K562 (cell line): ENCODE results near the gene PUSL1. TPM values are rescaled to one million over a fixed set of nuclear protein-coding genes. Genes with fewer than 3 reads are reported as not detected.

Experiments used
- ATAC-seq: fragments of 200-7000 bp; cut with Tn5 transposase; 3 replicates; pipeline ENCODE4 v1.9.1; 2020; ENCODE audit warnings: moderate library complexity
- BruUV-seq: library from RNA; stranded (reverse); fragments of 400-500 nt; replicated peaks from 2 replicates; lab custom pipeline; 2021; lab: Mats Ljungman, UMichigan
- CTCF ChIA-PET: fragments of 300-600 bp; formaldehyde crosslinking; extraction: SDS; loops from one replicate; lab custom pipeline; 2021; ENCODE audit warnings: low intra/inter-chr PET ratio; lab: Yijun Ruan, JAX
- POLR2A ChIA-PET: fragments of 300-600, 350-650 bp; sonication (Branson Sonifier 250); formaldehyde crosslinking; extraction: SDS; loops from one replicate; lab custom pipeline; 2021; ENCODE audit warnings: antibody characterized with exemption, inconsistent platforms; lab: Yijun Ruan, JAX
- DNase-seq, 4 experiments: peaks; one replicate each; pipeline versions ENCODE4 v3.0.0 to v3.0.0-alpha.2; 2011 to 2018; ENCODE audit warnings: low spot score in 3 of 4, mixed read lengths in 3 of 4; ENCODE audit errors: extremely low read depth in 1 of 4
- FAIRE-seq: peaks from 2 replicates; lab custom pipeline; 2011; peaks lifted over from hg19 to GRCh38; lab: Jason Lieb, UNC
- H2AFZ ChIP-seq: 2 replicates; pipeline ENCODE4 v1.6.0; 2011; ENCODE audit warnings: low read depth, low read length, control low read depth, inconsistent platforms
- H3K27ac ChIP-seq: fragments of 200-600 bp; 3 replicates; pipeline ENCODE4 v1.8.0; 2011; ENCODE audit warnings: low read depth, mild to moderate bottlenecking, control low read depth, inconsistent platforms, low read length, moderate library complexity, mixed read lengths; ENCODE audit errors: extremely low read depth
- H3K27me3 ChIP-seq, 2 experiments: fragments of 300-600 bp in 1 of 2; 2 replicates in 1 of 2; 3 replicates in 1 of 2; pipeline versions ENCODE4 v1.6.0 to v1.8.0; 2011; ENCODE audit warnings: inconsistent platforms in 2 of 2, low read length in 2 of 2, mild to moderate bottlenecking in 1 of 2, mixed read lengths in 1 of 2, moderate library complexity in 1 of 2; ENCODE audit not compliant: control insufficient read depth in 2 of 2, insufficient read depth in 2 of 2
- H3K36me3 ChIP-seq: fragments of 300-600 bp; 3 replicates; pipeline ENCODE4 v1.8.0; 2011; ENCODE audit warnings: mild to moderate bottlenecking, low read length, inconsistent platforms; ENCODE audit not compliant: control insufficient read depth, insufficient read depth
- H3K4me1 ChIP-seq, 2 experiments: fragments of 200-600 bp in 1 of 2; replicated peaks in 1 of 2; 2 replicates in 1 of 2; 3 replicates in 1 of 2; pipeline versions ENCODE4 v1.5.1 to v1.8.0; 2011; ENCODE audit warnings: inconsistent platforms in 2 of 2, low read length in 2 of 2, mild to moderate bottlenecking in 1 of 2, mixed read lengths in 1 of 2, moderate library complexity in 1 of 2; ENCODE audit not compliant: control insufficient read depth in 2 of 2, insufficient read depth in 2 of 2
- H3K4me2 ChIP-seq: 2 replicates; pipeline ENCODE4 v1.6.1; 2011; ENCODE audit warnings: low read length, control low read depth, inconsistent platforms, mixed read lengths; ENCODE audit not compliant: insufficient read depth
- H3K4me3 ChIP-seq: fragments of 200-600 bp; sonication (generic), shearing (Covaris generic); 2 replicates; pipeline ENCODE4 v1.5.1; 2016; ENCODE audit warnings: control low read depth, inconsistent platforms
- H3K79me2 ChIP-seq: fragments of 200-600 bp; 3 replicates; pipeline ENCODE4 v1.8.0; 2011; ENCODE audit warnings: low read length, inconsistent platforms; ENCODE audit not compliant: control insufficient read depth, insufficient read depth
- H3K9ac ChIP-seq, 2 experiments: 2 replicates each; pipeline versions ENCODE4 v1.6.0 to v1.6.1; 2011; ENCODE audit warnings: low read depth in 2 of 2, low read length in 2 of 2, control low read depth in 1 of 2, inconsistent platforms in 1 of 2, mild to moderate bottlenecking in 1 of 2, mixed read lengths in 1 of 2; ENCODE audit not compliant: insufficient read depth in 1 of 2
- H3K9me1 ChIP-seq: one replicate; pipeline ENCODE4 v1.6.0; 2011; ENCODE audit warnings: inconsistent platforms, mild to moderate bottlenecking, low read length, moderate library complexity; ENCODE audit not compliant: control insufficient read depth, insufficient read depth
- H3K9me3 ChIP-seq: replicated peaks from 2 replicates; pipeline ENCODE4 v1.5.1; 2011; ENCODE audit warnings: low read depth, low read length, inconsistent platforms; ENCODE audit not compliant: control insufficient read depth, insufficient read depth
- H4K20me1 ChIP-seq: replicated peaks from 2 replicates; pipeline ENCODE4 v1.6.1; 2011; ENCODE audit warnings: low read length, inconsistent platforms, mixed read lengths; ENCODE audit not compliant: control insufficient read depth, insufficient read depth
- BRCA1 ChIP-seq, 2 experiments: fragments of 450-650 bp in 1 of 2; sonication (generic) in 1 of 2; formaldehyde crosslinking in 1 of 2; IDR thresholded peaks; 2 replicates each; pipeline versions ENCODE4 v1.5.0 to v1.6.1; 2017 to 2020; ENCODE audit warnings: mild to moderate bottlenecking in 1 of 2, missing genetic modification reagents in 1 of 2
- CBX5 ChIP-seq: IDR thresholded peaks from 2 replicates; pipeline ENCODE4 v1.6.1; 2014; ENCODE audit warnings: low read depth, borderline replicate concordance
- CHD4 ChIP-seq: fragments of 200-600 bp; sonication (generic); IDR thresholded peaks from 3 replicates; pipeline ENCODE4 v1.6.1; 2012; ENCODE audit warnings: low read depth, mild to moderate bottlenecking, mixed read lengths, low read length, inconsistent platforms; ENCODE audit not compliant: insufficient read depth, insufficient replicate concordance, poor library complexity, severe bottlenecking
- CREB1 ChIP-seq, 2 experiments: sonication (generic) in 1 of 2; formaldehyde crosslinking in 1 of 2; IDR thresholded peaks; 2 replicates each; pipeline versions ENCODE4 v1.6.1 to v1.8.0; 2012 to 2022; ENCODE audit warnings: inconsistent platforms in 1 of 2, mild to moderate bottlenecking in 1 of 2, missing genetic modification reagents in 1 of 2, moderate library complexity in 1 of 2
- FOXP1 ChIP-seq: sonication (generic); formaldehyde crosslinking; IDR thresholded peaks from 2 replicates; pipeline ENCODE4 v1.8.0; 2022; ENCODE audit warnings: mild to moderate bottlenecking, missing genetic modification reagents
- GABPB1 ChIP-seq: sonication (generic); formaldehyde crosslinking; IDR thresholded peaks from 2 replicates; pipeline ENCODE4 v1.8.0; 2022; ENCODE audit warnings: mild to moderate bottlenecking, missing genetic modification reagents
- IRF2 ChIP-seq: sonication (generic); formaldehyde crosslinking; IDR thresholded peaks from 2 replicates; pipeline ENCODE4 v1.8.1; 2022; ENCODE audit warnings: mild to moderate bottlenecking, missing genetic modification reagents
- KDM1A ChIP-seq, 2 experiments: fragments of 450-650 bp; IDR thresholded peaks; 2 replicates each; pipeline ENCODE4 v1.6.1; 2016; ENCODE audit warnings: mild to moderate bottlenecking in 2 of 2
- MAFF ChIP-seq: IDR thresholded peaks from 2 replicates; pipeline ENCODE4 v1.6.1; 2012; ENCODE audit warnings: low read length, improper control_type of control experiment
- MYBL2 ChIP-seq, 2 experiments: fragments of 450-650 bp in 1 of 2; sonication (generic) in 1 of 2; formaldehyde crosslinking in 1 of 2; IDR thresholded peaks; 2 replicates each; pipeline versions ENCODE4 v1.6.1 to v1.8.1; 2017 to 2022; ENCODE audit warnings: borderline replicate concordance in 1 of 2, inconsistent platforms in 1 of 2, low read depth in 1 of 2, mild to moderate bottlenecking in 1 of 2, missing genetic modification reagents in 1 of 2, moderate library complexity in 1 of 2
- NFE2 ChIP-seq: IDR thresholded peaks from 2 replicates; pipeline ENCODE4 v1.6.1; 2014; ENCODE audit warnings: antibody characterized with exemption, low read depth
- STAG1 ChIP-seq: sonication (generic); formaldehyde crosslinking; IDR thresholded peaks from 2 replicates; pipeline ENCODE4 v1.5.0; 2020; ENCODE audit warnings: missing genetic modification reagents, borderline replicate concordance
- ZC3H4 ChIP-seq: sonication (generic); formaldehyde crosslinking; IDR thresholded peaks from 2 replicates; pipeline ENCODE4 v1.9.0; 2021; ENCODE audit warnings: missing genetic modification reagents, borderline replicate concordance
- ZNF124 ChIP-seq: sonication (generic); formaldehyde crosslinking; IDR thresholded peaks from 2 replicates; pipeline ENCODE4 v1.8.1; 2022; ENCODE audit warnings: missing genetic modification reagents
- ZNF707 ChIP-seq: fragments of 250-450 bp; sonication (Bioruptor Pico); conservative IDR thresholded peaks from 2 replicates; pipeline ENCODE4 v1.8.0; 2022; ENCODE audit warnings: inconsistent platforms, mild to moderate bottlenecking, moderate library complexity
- WGBS: fragments of 100-300 bp; shearing (Covaris generic); methylation state at CpG from one replicate; pipeline ENCODE4 v1.1.6; 2016; ENCODE audit warnings: low coverage, mixed read lengths; ENCODE audit not compliant: insufficient coverage; ENCODE audit errors: missing lambda C conversion rate; 5-methylcytosine and 5-hydroxymethylcytosine counted together
- in situ Hi-C: fragments of 300-500 bp; cut with MboI; formaldehyde crosslinking; loops from 4 replicates; pipeline ENCODE4 v1.15.0; 2018; ENCODE audit warnings: inconsistent platforms, mixed read lengths
- intact Hi-C: fragments of 100-400 bp; cut with micrococcal nuclease; formaldehyde crosslinking; loops from 2 replicates; pipeline ENCODE4 v1.14.2; 2022
- polyA plus RNA-seq, 8 experiments: library from polyadenylated mRNA; depleted of rRNA in 4 of 8; stranded (reverse) in 5 of 8; unstranded in 3 of 8; fragments of >200 nt; fragmentation: Nextera tagmentation in 2 of 8; fragmentation: Illumina TruSeq in 1 of 8; extraction: Ambion mirVana in 2 of 8; extraction: Trizol in 1 of 8; gene quantifications; 2 replicates each; pipeline versions ENCODE4 v1.2.1 to v1.2.3, GENCODE V29; 2011 to 2014; ENCODE audit warnings: inconsistent platforms in 1 of 8, missing spikeins in 1 of 8
- total RNA-seq, 7 experiments: library from RNA; depleted of rRNA in 6 of 7; stranded (reverse); fragments of >200 nt in 6 of 7; fragmentation: Illumina TruSeq in 2 of 7; extraction: Trizol in 2 of 7; gene quantifications; 2 replicates each; pipeline versions ENCODE4 v1.2.1 to v1.2.3, GENCODE V29; 2011 to 2021; ENCODE audit warnings: low replicate concordance in 1 of 7
- TF ChIP-seq, protein P1 (sequence below): fragments of 250-450 bp; sonication (Bioruptor Pico); IDR thresholded peaks from 2 replicates; pipeline ENCODE4 v1.8.0; 2022; ENCODE audit warnings: moderate library complexity, mild to moderate bottlenecking, inconsistent platforms
- TF ChIP-seq, protein P2 (sequence below): sonication (generic); formaldehyde crosslinking; IDR thresholded peaks from 2 replicates; pipeline ENCODE4 v1.9.0; 2022; ENCODE audit warnings: mild to moderate bottlenecking, missing genetic modification reagents
- TF ChIP-seq, protein P3 (sequence below), 2 experiments: fragments of 450-650 bp in 1 of 2; sonication (generic) in 1 of 2; formaldehyde crosslinking; conservative IDR thresholded peaks; 2 replicates each; pipeline versions ENCODE4 v1.4.0 to v1.8.1; 2020 to 2022; ENCODE audit warnings: mild to moderate bottlenecking in 1 of 2, missing genetic modification reagents in 1 of 2

Gene PUSL1
- total and polyA plus RNA-seq, 9 of the 15 experiments (the other 6 are each of a cell fraction or from before 2014, with no cell fraction given), result 0.62 to 86.9 (median 13.6) TPM

DNA sequence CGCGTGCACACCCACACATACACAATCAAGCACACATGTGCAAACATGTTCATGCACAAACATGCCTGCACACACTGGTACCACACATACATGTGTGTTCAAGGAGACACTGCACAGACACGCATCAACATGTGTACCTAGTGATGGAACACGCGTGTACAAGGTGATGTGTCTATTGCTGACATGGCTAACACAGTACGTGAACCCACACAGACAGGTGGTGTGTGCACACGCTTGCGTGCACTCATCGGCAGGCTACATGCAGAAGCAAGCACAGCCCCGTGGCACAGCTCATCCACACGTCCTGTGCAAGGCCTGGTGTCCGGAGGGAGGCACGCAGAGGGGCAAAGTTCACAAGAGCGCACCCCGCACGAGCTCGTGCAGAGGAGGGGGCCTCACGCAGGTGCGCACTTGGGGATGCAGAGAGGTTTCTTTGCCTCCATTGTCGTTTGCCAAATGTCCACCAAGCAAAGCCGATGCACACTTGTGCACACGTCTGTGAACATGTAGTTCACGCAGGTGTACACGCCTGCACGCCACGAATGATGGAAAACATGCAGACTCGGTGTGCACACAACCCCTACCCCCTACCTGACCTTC, 1.6 kb upstream of the PUSL1 start:
- 36% methylated on average over 27 of the region's 27 CpGs for WGBS
- POLR2A ChIA-PET, result interaction anchor here (0.5 to 1.0 kb wide), 3 partner anchors 9 to 86 kb away, joined by 3 read pairs; no protein-coding TSS in a partner anchor
- Histone ChIP-seq H3K36me3 (peaks cover 30% of the 10 kb centered on the region), H3K27ac (peak overlapping the region; percentile 73; the same call in 2 of the 3 replicates), H3K9ac (peak overlapping the region; percentile 69 to 97), H4K20me1 (peaks cover 29% of the 10 kb centered on the region), H3K4me3 (peak overlapping the region; percentile 94), H3K79me2 (peaks cover 54% of the 10 kb centered on the region), H2AFZ (no peak overlapping the region), H3K27me3 (no peaks in the 10 kb centered on the region), H3K4me2 (peak overlapping the region; percentile 75), H3K9me1 (peaks cover 5% of the 10 kb centered on the region), H3K9me3 (no peaks in the 10 kb centered on the region), H3K4me1 (peaks cover 41 to 96% of the 10 kb centered on the region in 2 experiments)
- ATAC-seq (no peak), FAIRE-seq (peak; percentile 82), DNase-seq (no peak)
- BruUV-seq, result TSS peak; percentile 57
- intact Hi-C loops (loop anchor here (5.0 to 10.0 kb wide), 2 partner anchors 71 to 918 kb away; partner anchors contain the start of genes AURKAIP1 and SKI), in situ Hi-C loops (no loop called here)
- CTCF ChIA-PET, result no interaction called here
- TF ChIP-seq BRCA1 (IDR thresholded peaks at IDR 0.05) (no peak), BRCA1 (CRISPR knock-in tag; IDR thresholded peaks at IDR 0.05) (peak; percentile 90; the same call in 1 of the 2 replicates), STAG1 (CRISPR knock-in tag) (peak; percentile 38; the same call in 1 of the 2 replicates), CBX5 (no peak), ZNF124 (CRISPR knock-in tag) (0 out of 2 replicates have a peak, but pooled peaks have one; percentile 57), ZC3H4 (CRISPR knock-in tag) (peak; percentile 86; the same call in 1 of the 2 replicates), NFE2 (no peak), MYBL2 (IDR thresholded peaks at IDR 0.05; ENCODE audit: low read depth) (no peak), MYBL2 (CRISPR knock-in tag; IDR thresholded peaks at IDR 0.05; ENCODE audit: borderline replicate concordance) (0 out of 2 replicates have a peak, but pooled peaks have one; percentile 11), IRF2 (CRISPR knock-in tag) (peak; percentile 49; the same call in 1 of the 2 replicates), GABPB1 (0 out of 2 replicates have a peak, but pooled peaks have one; percentile 5), ZNF707 (CRISPR knock-in tag) (no peak), MAFF (no peak), KDM1A (IDR thresholded peaks at IDR 0.05) (peak in 1 of 2 experiments; percentile 87; a peak in 1 of 4 replicates), FOXP1 (CRISPR knock-in tag) (0 out of 2 replicates have a peak, but pooled peaks have one; percentile 17), CREB1 (IDR thresholded peaks at IDR 0.05) (no peak; the same call in 1 of the 2 replicates), CREB1 (CRISPR knock-in tag; IDR thresholded peaks at IDR 0.05) (0 out of 2 replicates have a peak, but pooled peaks have one; percentile 5), CHD4 (no peak)
- TF ChIP-seq, protein P1, sequence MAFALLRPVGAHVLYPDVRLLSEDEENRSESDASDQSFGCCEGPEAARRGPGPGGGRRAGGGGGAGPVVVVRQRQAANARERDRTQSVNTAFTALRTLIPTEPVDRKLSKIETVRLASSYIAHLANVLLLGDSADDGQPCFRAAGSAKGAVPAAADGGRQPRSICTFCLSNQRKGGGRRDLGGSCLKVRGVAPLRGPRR, result no peak
- TF ChIP-seq, protein P2, sequence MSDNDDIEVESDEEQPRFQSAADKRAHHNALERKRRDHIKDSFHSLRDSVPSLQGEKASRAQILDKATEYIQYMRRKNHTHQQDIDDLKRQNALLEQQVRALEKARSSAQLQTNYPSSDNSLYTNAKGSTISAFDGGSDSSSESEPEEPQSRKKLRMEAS (CRISPR knock-in tag), result peak; percentile 51; the same call in 1 of the 2 replicates
- TF ChIP-seq, protein P3, sequence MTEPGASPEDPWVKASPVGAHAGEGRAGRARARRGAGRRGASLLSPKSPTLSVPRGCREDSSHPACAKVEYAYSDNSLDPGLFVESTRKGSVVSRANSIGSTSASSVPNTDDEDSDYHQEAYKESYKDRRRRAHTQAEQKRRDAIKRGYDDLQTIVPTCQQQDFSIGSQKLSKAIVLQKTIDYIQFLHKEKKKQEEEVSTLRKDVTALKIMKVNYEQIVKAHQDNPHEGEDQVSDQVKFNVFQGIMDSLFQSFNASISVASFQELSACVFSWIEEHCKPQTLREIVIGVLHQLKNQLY (CRISPR knock-in tag; conservative IDR thresholded peaks at IDR 0.05), result 0 out of 4 replicates have a peak, but pooled peaks of 1 of the 2 experiments have one; percentile 20
